Measurements from ENCODE around the gene MRGPRG.
"Not testable (repeated sequence)": the region's sequence is repeated elsewhere in the genome, so short reads cannot be mapped to it uniquely, and the experiment has no call there.

MRGPRG gene, protein sequence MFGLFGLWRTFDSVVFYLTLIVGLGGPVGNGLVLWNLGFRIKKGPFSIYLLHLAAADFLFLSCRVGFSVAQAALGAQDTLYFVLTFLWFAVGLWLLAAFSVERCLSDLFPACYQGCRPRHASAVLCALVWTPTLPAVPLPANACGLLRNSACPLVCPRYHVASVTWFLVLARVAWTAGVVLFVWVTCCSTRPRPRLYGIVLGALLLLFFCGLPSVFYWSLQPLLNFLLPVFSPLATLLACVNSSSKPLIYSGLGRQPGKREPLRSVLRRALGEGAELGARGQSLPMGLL

DNA sequence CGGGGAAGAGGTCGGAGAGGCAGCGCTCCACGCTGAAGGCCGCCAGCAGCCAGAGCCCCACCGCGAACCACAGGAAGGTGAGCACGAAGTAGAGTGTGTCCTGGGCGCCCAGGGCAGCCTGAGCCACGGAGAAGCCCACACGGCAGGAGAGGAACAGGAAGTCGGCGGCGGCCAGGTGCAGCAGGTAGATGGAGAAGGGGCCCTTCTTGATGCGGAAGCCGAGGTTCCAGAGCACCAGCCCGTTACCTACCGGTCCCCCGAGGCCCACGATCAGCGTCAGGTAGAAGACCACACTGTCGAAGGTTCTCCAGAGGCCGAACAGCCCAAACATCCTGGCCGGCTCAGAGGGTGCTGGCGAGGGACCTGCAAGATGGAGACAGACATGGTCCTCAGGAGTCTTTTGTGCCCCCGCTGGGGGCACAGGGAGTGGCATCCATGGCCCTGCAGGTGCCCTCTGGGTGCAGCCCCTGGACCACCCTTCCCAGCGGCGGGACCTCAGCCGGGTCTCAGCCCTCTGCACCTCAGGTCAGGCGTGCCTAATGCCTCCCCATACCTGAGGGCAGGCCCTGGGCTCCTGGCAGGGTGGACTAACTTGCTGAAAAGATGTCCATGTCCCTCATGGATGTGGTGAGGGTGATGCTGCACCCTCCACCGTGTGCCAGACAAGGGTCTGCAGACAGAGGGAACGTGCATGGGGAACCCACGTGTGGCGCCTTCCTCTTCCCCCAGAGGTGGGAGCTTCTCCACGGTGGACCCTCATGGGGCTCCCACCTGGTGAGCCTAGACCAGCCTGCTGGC is at the start of gene MRGPRG:
Gene MRGPRG (minus strand): TSS at position 331 of the 798 bp plus-strand sequence. CDS start 0 bp downstream, at position 331.
- DNase-seq (ENCODE audit: low read depth, low spot score) = no peak

DNA sequence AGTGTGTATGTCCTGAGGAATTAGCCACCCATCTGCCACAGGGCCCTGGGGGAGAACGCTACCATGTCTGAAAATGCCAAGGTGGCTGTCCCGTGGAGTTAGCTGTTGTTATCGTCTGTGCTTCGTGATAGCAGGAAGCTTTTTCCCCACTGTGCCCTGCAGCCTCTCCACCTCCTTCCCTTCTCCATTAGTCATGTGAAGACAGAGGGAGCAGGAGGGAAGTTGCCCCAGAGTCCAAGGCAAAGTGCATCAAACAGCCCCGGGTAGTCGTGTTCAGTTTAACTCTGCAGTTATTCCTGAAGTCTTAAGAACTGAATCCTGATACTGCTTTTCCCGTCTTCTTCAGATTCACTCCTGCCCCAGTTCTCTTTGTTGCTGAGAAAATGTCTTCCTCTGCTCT is 43.9 kb upstream of the MRGPRG start:
- not testable (repeated sequence) for DNase-seq (ENCODE audit: low read depth, low spot score)

DNA sequence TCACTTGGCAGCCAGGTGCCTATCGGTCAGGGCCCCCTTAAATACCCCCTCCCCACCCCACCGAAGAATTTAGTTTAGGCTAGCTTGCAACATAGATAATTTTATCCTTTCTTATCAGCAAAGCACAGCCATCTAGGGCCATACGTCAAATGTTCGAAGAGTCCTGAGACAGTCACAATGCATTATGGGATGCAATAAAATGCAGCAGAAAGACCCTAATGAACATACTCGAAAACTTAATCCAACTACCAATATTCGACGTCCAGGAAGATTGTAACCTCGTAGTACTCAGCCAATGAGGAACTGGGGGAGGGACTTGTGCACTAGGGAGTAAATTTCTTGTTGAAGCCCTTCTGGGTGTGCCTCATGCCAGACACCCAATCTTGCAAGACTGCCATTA is 43.2 kb upstream of the MRGPRG start:
- DNase-seq (ENCODE audit: low read depth, low spot score) = not testable (repeated sequence)

DNA sequence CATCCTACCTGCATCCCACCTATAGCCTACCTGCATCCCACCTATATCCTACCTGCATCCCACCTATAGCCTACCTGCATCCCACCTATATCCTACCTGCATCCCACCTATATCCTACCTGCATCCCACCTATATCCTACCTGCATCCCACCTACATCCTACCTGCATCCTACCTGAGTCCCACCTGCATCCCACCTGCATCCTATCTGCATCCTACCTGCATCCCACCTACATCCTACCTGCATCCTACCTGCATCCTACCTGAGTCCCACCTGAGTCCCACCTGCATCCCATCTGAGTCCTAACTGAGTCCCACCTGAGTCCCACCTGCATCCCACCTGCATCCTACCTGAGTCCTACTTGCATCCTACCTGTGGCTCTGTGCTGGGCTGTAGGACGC is 38.9 kb upstream of the MRGPRG start:
- DNase-seq (ENCODE audit: low read depth, low spot score) = not testable (repeated sequence)

DNA sequence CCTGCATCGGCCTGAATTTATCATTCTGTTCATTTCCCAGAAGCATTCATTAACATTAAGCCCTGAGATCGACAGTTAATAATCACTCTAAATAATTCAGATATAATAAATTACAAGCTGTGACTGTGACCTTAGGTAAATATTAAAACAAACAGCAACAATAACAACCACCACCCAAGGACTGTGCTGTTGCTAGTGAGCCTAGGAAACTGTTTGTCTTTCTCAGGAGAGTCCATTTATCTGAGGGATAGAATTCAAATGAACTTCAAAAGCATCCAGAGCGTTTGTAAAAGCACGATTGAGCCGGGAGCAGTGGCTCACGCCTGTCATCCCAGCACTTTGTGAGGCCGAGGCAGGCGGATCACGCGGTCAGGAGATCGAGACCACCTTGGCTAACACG is 36.6 kb upstream of the MRGPRG start:
- DNase-seq (ENCODE audit: low read depth, low spot score) = not testable (repeated sequence)

DNA sequence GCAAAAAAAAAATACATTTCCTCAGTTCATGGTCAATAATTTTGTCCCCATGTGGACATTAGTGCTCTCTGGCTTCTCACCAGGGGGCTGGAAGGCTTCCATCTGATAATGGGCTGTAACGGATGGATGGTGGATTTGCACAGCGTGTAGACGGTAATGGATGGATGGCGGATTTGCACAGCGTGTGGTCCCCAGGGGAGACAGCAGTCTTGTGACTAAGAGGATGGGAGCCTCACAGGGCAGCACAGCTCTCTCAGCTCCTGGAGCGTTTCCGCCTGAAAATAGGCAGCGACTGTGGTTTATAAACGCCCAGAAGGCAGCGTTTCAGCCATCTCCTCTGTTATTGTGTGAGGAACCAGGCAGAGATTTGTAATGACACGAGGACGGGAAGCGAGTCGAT is 36.2 kb upstream of the MRGPRG start:
- not testable (repeated sequence) for DNase-seq (ENCODE audit: low read depth, low spot score)

DNA sequence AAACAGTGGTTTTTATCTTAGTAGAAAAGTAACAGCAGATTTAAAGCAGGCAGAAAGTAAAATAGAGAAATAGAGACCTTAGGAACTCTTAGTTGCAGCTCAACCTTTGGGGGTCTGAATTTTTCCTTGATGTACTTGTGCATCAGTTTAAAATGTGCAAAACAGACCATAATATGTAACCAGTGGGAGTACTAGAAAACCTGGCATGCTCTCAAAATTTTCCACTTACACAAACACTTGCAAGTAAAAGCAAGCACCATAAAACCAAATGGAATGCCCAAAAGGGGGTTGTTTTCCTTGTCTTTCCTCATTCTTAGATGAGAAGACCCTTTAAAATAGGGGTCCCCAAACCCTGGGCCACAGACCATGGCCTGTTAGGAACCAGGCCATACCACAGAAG is 26.5 kb upstream of the MRGPRG start:
- DNase-seq (ENCODE audit: low read depth, low spot score) = no peak

DNA sequence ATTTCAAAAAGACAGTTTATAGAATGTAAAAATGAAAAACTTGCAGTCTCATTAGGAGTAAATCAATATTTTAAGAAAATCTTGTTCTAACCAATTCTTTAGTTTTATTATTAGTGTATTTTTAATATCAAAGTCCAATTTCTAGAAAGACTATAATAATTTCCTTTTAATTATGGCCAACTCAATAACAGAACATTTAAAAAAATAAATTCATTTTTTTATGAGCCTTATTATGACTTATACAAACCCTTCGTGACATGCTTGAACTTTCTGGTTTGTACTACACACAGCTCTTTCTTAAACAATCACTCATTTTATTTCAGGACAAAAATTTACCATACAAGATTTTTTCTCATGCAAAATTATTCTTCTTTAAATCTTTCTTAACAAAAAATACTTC is 25.3 kb upstream of the MRGPRG start:
- DNase-seq (ENCODE audit: low read depth, low spot score) = no peak

DNA sequence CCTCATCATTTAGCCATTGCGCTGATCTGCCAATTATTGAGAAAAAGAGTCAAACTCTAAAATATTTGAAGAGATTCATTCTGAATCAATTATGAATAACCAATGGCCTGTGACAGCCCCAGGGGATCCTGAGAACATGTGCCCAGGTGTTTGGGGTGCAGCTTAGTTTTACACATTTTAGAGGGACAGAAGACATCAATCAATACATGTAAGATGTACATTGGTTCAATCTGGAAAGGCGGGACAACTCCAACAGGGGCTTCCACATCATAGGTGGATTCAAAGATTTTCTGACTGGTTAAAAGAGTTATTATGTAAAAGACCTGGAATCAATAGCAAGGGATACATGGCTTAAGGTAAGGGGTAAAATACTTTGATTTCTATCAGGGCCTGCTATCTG is 18.5 kb upstream of the MRGPRG start:
- DNase-seq (ENCODE audit: low read depth, low spot score) = no peak

DNA sequence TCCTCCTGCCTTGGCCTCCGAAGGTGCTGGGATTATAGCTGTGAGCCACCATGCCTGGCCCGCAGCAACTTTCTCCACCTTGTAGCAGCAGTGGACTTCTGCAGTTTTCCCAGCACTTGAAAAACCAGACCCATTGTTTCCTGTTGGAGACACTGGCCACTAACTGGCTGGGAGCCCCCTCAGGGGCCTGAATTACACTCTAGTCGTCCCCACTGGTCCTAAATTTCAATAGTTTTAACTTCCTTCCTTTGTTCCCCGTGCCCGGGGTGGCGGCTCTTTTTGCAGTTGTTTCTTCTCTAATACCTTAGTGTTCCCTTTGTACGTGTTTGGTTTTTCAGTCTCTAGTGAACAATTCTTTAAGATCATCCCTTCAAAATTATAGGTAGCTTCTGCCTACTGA is 16.2 kb upstream of the MRGPRG start:
- no peak for DNase-seq (ENCODE audit: low read depth, low spot score)

DNA sequence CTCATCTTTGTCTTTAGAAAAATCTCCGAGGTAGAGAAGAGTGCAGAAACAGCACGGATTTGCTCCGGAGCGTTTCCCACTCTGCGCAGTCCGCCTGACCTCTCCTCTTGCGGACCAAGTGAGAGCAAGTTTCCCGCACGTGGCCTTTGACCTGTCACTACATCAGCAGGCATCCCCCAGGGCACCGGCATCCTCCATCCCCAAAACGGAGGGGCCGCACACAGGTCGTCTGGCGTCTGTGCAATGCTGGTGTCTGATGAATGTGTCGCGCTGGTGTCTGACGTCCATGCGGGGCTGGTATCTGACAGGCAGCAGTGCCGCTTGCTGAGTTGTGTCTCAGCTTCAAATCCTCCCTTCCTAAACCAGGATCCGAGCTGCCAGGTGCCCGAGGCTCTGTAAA is 14.3 kb upstream of the MRGPRG start:
- no peak for DNase-seq (ENCODE audit: low read depth, low spot score)

DNA sequence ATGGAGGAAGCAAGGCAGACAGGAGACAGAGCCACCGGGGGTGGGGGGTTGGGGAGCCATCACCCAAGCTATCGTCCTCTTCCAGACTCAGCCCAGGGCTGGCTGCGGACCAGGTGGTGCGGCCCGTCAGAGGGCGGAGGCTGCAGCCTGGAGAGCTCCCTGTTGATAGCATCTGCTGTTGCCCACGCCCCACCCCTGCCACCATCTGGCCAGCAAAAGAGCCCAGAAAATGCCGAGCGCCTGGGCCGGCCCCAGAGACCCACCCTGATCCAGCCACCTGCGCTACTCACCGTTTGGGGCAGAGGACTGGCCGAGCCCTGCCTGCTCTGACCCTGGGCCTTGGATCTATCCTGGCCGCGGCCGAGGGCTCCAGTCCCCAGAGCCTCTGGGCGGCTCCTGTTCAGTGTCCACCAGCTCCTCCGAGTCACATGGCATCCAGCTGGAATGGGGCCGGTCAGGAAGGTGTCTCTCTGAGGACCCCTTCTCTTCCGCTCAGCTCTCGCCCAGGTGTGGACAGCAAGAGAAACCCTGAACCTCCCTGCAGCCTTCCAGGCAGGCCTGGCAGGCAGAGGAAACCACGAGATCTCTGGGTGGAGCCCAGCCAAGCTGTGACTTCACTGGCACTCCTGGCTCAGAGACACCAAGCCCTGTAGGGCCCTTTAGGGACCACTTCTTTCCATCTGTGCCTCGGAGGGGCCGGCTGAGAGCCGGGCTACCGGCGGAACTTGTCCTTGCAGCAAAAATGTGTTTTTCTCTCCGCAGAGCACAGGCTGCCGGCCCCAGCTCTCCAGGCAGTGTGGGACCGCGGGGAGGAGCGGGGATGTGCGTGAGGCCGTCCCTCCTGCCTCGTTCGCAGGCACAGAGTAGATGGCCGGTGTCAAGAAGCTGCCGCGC is 13.5 kb upstream of the MRGPRG start, which contains the start of gene MRGPRE:
Gene MRGPRE (minus strand): TSS at position 567 of the 894 bp plus-strand sequence. CDS start 3,618 bp downstream, outside the sequence.
- DNase-seq (ENCODE audit: low read depth, low spot score) = no peak

DNA sequence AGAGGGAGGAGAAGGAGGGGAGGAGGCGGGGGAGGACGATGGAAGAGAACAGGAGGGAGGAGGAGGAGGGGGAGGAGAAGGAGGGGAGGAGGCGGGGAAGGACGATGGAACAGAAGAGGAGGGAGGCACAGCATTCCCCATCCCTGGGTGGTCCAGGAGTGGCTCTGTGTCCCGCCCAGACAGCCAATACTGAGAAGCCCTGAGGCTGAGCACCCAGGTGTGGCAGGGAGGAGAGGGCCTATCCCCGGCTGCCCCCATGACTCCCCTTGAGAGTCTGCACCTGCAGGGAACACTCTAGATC is 12.9 kb upstream of the MRGPRG start:
- DNase-seq (ENCODE audit: low read depth, low spot score) = no peak

DNA sequence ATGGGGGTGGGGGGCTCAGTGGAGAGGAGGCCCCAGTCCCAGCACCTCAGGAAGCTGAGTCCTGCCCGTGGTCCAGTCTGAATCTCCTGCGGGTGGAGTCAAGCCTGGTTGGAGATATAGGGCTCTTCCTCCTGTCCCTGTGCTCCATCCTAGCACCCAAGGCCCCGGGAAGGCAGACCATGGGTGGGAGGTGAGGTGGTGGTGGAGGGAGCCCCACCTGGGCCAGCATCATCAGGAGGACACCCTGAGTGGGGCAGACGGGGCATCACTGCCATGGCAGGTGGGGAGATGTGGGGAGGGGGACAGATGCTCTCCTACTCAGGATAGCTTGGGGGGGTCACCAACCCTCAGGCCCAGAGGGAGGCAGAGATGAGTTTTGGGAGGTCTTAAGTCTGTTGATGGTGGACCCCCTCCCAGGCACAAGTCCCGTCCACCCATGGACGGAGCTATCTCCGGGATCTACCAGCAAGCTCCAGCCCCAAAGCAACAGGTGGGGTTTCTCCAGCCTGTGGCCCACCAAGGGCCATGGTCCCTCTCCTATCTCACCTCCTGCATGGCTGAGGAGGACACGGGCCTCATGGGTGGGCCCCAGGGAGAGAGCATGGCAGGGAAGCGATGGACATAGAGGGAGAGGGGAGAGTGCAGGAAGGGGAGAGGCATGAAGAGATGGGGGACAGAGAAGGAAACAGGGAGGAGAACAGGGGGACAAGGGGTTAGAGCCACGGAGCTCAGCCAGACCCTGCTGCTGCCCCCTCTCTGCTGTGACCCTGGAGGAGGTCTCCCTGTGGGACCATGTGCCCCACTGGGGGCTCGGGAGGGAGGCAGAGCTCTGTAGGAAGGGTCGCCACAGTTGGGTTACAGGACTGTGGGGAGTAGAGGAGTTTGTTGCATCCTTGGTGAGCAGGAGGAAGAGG is 12.3 kb upstream of the MRGPRG start:
- no peak for DNase-seq (ENCODE audit: low read depth, low spot score)

DNA sequence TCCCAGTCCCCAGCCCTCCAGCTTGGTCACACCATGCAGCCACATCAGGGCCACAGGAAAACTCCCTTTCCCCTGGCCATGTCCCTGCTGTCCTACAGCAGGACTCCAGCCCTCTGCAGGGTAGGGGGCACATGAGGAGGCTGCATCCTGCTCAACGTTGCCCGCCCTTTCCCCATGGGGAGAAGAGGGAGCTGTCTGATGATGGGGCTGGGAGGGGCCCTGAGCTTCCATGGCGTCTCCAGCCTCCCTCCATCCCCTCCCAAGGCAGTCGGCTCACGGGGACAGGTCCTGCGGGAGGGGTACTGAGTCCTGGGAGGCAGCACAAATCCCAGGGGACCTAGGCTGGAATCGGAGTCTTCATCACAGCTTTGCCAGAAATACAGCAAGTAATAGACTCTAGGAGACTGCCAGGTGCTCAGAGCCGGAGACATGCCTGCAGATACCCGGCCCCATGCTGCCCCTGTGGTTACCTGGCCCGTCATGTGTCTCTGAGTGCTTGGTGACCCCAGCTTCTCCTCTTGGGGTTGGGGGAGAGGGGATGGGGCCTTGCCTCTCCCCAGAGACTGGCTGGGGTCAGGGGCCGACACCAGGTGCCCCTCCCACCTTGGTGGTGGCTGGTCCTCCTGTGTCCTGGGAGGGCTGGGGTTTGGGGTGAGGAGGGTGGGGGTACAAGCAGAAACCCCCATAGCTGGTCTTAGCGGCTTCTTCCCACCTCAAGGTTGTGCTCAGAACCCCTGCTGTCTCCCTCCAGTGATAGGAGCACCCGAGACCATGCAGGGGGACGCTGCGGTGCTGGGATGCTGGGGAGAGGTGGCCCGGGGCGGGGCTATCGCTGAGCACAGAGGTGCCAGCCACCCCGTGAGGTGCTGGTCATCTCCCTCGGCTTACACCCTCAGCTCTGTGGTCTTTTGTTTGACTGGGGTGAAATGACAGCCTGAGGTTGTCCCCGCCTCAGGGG is 11.3 kb upstream of the MRGPRG start:
- DNase-seq (ENCODE audit: low read depth, low spot score) = no peak

DNA sequence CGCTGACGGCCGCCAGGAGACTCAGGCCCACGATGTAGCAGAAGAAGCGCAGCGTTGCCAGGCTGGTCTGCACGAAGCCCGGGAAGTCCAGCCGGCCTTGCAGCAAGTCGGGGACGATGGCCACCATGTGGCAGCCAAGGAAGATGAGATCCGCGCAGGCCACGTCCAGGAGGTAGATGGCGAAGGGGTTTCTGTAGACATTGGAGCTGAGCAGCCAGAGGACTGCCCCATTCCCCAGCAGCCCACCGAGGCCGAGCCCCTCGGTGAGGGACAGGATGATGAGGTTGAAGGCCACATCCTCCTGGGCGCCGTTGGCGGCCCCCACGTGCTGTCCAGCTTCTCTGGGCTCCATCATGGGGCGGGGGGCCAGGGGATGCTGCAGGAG is 9.8 kb upstream of the MRGPRG start:
- no peak for DNase-seq (ENCODE audit: low read depth, low spot score)

DNA sequence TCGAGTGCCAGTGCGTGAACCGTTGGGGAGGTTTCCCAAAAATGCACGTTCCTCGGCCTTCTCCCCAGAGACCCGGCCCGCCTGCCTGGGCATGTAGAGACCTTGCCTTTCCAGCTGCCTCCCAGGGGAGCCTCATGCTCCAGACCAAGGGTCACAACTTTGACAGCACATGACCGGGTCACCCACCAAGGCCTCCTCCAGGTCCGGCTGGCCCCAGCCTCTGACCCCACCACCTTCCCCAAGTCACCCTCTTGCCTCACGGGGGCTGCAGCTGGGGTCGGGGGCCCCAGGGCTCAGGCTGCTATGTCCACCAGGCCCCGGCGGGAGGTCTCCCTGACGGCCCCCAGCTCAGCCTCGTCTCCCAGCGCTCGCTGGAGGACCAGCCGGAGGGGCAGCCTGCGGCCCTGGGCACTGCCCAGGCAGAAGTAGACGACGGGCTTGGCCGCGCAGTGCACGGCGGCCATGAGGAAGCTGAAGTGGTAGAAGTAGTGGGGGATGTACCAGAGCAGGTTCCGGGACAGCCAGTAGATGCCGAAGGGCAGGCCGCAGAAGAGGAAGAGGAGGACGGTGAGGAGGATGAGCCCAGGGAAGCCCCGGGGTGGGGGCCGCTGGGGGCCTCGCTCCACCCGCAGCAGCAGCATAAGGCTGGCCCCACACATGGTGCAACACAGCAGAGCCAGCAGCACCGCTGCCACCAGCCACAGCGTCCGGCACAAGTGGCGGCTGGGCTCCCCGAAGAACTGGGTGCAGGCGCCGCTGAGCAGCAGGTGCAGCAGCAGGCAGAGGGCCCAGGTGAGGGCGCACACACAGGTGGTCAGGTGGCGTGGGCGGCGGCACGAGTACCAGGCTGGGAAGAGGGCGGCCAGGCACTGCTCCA is 9.2 kb upstream of the MRGPRG start:
- no peak for DNase-seq (ENCODE audit: low read depth, low spot score)

DNA sequence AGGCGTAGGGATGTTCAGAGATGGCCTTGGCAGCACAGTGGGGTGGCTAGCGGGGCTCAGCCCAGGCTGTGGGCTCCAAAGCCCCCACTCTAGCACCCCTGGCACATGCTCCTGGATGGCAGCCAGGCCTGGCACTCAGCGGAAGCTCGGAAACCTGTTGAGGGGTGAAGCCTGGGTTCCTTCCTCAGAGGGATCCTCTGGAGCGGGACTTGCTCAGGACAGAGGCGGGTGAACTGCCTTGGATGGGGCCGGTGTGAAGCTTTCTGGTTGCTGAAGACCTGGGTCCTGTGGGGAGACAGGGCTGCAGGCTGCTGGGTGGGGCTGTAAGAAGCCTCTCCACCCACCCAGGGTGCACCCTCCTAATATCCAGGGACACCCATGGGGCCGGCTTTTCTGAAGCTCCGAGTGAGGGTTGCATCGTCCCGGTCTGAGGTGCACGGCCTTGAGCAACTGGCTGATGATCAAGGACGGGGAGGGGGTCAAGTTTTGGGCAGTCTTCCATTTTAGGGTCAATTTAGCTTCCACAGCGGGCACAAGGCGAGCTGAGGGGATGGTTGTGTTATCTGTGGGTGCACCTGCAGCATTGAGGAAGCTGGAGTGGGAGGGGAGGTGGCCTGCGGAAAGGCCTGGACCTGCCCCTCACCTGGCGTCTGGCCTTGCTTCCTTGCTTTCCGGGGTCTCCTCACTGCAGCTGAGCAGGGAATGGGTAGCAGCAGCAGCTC is 8.4 kb upstream of the MRGPRG start:
- DNase-seq (ENCODE audit: low read depth, low spot score) = no peak

All from astrocyte of the hippocampus (primary cell).